OCI-LY3 (cell line): ENCODE data around the gene ATP6V1D.
"Not testable (repeated sequence)": the region's sequence is repeated elsewhere in the genome, so short reads cannot be mapped to it uniquely, and the experiment has no call there.

Source experiments
- H2AFZ ChIP-seq: fragments of 200-600, 300-600 bp; shearing (Covaris generic); 2 replicates; pipeline ENCODE4 v1.6.0; 2014; ENCODE audit warnings: antibody characterized with exemption, low read depth, low read length
- H3K27ac ChIP-seq: fragments of 200-600, 300-600 bp; sonication (generic); 2 replicates; pipeline ENCODE4 v1.5.1; 2014; ENCODE audit warnings: mild to moderate bottlenecking, low read length, moderate library complexity, mixed read lengths
- H3K27me3 ChIP-seq: fragments of 200-600, 300-600 bp; sonication (generic); 2 replicates; pipeline ENCODE4 v1.6.1; 2014; ENCODE audit warnings: low read depth, low read length, mixed read lengths
- H3K36me3 ChIP-seq: fragments of 200-600, 300-600 bp; sonication (generic); replicated peaks from 2 replicates; pipeline ENCODE3; 2014; ENCODE audit warnings: low read depth, low read length, mixed read lengths
- H3K4me1 ChIP-seq: fragments of 300-600, 200-600 bp; sonication (generic); 2 replicates; pipeline ENCODE4 v1.6.1; 2014; ENCODE audit warnings: low read length, mixed read lengths
- H3K4me2 ChIP-seq: fragments of 200-600, 300-600 bp; sonication (generic); 2 replicates; pipeline ENCODE4 v1.6.1; 2014; ENCODE audit warnings: low read length, mixed read lengths
- H3K4me3 ChIP-seq: fragments of 300-600, 200-600 bp; sonication (generic); 2 replicates; pipeline ENCODE4 v1.5.1; 2014; ENCODE audit warnings: antibody characterized with exemption, mild to moderate bottlenecking, low read length, moderate library complexity
- H3K79me2 ChIP-seq: fragments of 300-600, 200-600 bp; shearing (Covaris generic); 2 replicates; pipeline ENCODE4 v1.6.1; 2014; ENCODE audit warnings: mild to moderate bottlenecking, low read length, mixed read lengths
- H3K9ac ChIP-seq: fragments of 300-600, 200-600 bp; shearing (Covaris generic); 2 replicates; pipeline ENCODE4 v1.6.0; 2014; ENCODE audit warnings: mild to moderate bottlenecking, low read length, moderate library complexity
- H3K9me3 ChIP-seq: fragments of 200-600, 300-600 bp; shearing (Covaris generic); 2 replicates; pipeline ENCODE4 v1.6.1; 2014; ENCODE audit warnings: low read length, mixed read lengths; ENCODE audit not compliant: insufficient read depth
- H4K20me1 ChIP-seq: fragments of 200-600, 300-600 bp; sonication (generic); 2 replicates; pipeline ENCODE4 v1.6.1; 2016; ENCODE audit warnings: low read length, mixed read lengths; ENCODE audit not compliant: insufficient read depth
- CTCF ChIP-seq: fragments of 200-600, 300-600 bp; sonication (generic); IDR thresholded peaks from 2 replicates; pipeline ENCODE4 v1.5.1; 2014; ENCODE audit warnings: antibody characterized with exemption, low read length, low read depth
- EZH2phosphoT487 ChIP-seq: fragments of 200-600 bp; shearing (Covaris generic); IDR thresholded peaks from 2 replicates; pipeline ENCODE4 v1.6.1; 2018; ENCODE audit warnings: antibody characterized with exemption, mixed run types, low read depth

ATP6V1D gene

GRCh38 chr14:67357186-67357968, 2.2 kb downstream of the ATP6V1D start:
- Histone ChIP-seq H3K4me1 (peaks cover 20% of the 10 kb centered on the region), H3K27me3 (no peaks in the 10 kb centered on the region), H3K4me3 (no peak overlapping the region), H4K20me1 (peaks cover 7% of the 10 kb centered on the region; the same call in 1 of the 2 replicates), H3K9me3 (no peaks in the 10 kb centered on the region), H2AFZ (no peak overlapping the region), H3K36me3 (no peaks in the 10 kb centered on the region), H3K79me2 (peaks cover 40% of the 10 kb centered on the region), H3K9ac (no peak overlapping the region), H3K27ac (no peak overlapping the region), H3K4me2 (no peak overlapping the region)
- TF ChIP-seq EZH2phosphoT487: no peak
- TF ChIP-seq CTCF: no peak

GRCh38 chr14:67352055-67352454, 7.5 kb downstream of the ATP6V1D start:
- H4K20me1 ChIP-seq: no peaks in the 10 kb centered on the region
- H3K4me3 ChIP-seq: no peak overlapping the region
- no peak overlapping the region for H3K9ac ChIP-seq
- no peak overlapping the region for H3K27ac ChIP-seq
- no peak overlapping the region for H2AFZ ChIP-seq
- no peak overlapping the region for H3K4me2 ChIP-seq
- H3K36me3 ChIP-seq: peaks cover 15% of the 10 kb centered on the region
- no peaks in the 10 kb centered on the region for H3K27me3 ChIP-seq
- TF ChIP-seq CTCF (no peak), EZH2phosphoT487 (no peak)
- H3K4me1 ChIP-seq: peaks cover 8% of the 10 kb centered on the region
- no peaks in the 10 kb centered on the region for H3K79me2 ChIP-seq
- no peaks in the 10 kb centered on the region for H3K9me3 ChIP-seq

DNA sequence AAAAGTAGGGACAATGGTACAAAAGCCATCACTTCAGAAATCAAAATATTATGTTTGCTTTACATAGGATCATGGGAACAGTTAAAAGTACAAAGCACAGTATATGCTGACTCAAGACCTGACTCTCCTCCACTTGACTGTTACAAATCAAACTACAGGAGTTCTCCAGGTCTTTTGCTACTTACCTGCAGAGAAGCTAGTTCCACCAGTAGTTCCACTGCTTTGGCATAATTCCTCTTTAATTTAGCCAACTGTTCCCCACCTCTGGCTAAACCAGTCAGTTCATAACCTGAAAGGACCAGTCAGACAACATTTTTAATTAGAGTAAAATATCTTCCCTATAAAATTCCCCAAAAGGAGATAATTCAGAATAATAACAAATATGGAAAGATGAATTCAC, 14.0 kb downstream of the ATP6V1D start:
- H3K27me3 ChIP-seq: no peaks in the 10 kb centered on the region
- H4K20me1 ChIP-seq: no peaks in the 10 kb centered on the region
- H3K79me2 ChIP-seq: no peaks in the 10 kb centered on the region
- H3K4me2 ChIP-seq: no peak overlapping the region
- H3K4me3 ChIP-seq: no peak overlapping the region
- no peak overlapping the region for H2AFZ ChIP-seq
- no peak overlapping the region for H3K9ac ChIP-seq
- H3K36me3 ChIP-seq: peaks cover 30% of the 10 kb centered on the region
- H3K27ac ChIP-seq: no peak overlapping the region
- no peaks in the 10 kb centered on the region for H3K9me3 ChIP-seq
- no peak for TF ChIP-seq EZH2phosphoT487
- TF ChIP-seq CTCF: no peak
- peaks cover 21% of the 10 kb centered on the region for H3K4me1 ChIP-seq

DNA sequence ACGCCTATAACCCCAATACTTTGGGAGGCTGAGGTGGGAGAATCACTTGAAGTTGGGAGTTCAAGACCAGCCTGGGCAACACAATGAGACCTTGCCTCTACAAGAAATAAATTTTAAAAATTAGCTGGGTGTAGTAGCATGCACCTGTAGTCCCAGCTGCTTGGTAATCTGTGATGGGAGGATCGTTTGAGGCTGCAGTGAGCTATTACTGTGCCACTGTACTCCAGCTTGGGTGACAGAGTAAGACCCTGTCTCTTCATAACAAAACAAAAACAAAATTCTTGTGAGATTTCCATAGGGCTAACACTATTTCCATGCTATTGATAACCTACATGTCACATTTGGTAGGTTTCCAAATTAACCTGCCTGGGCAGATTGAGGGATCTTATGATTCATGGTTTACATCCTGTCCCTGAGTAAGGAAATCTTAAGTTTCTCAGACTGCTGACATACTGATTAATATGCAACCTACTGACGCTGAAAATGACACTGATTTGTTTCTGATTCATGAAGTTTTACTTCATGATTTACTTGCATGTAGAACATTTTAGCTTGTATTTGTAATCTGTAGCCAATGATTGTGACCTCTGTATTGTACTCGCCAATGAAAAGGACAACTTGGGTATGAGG, 15.9 kb downstream of the ATP6V1D start:
- H3K4me2 ChIP-seq: no peak overlapping the region
- H3K36me3 ChIP-seq: peaks cover 37% of the 10 kb centered on the region

GRCh38 chr14:67341231-67341630, 18.4 kb downstream of the ATP6V1D start:
- peaks cover 41% of the 10 kb centered on the region for H3K36me3 ChIP-seq
- not testable (repeated sequence) for H4K20me1 ChIP-seq

More for the DNA sequence above, 15.9 kb downstream of the ATP6V1D start:
- Histone ChIP-seq H3K9ac (no peak overlapping the region), H3K79me2 (no peaks in the 10 kb centered on the region), H2AFZ (no peak overlapping the region), H3K27ac (no peak overlapping the region), H3K4me3 (no peak overlapping the region), H3K9me3 (no peaks in the 10 kb centered on the region), H4K20me1 (no peaks in the 10 kb centered on the region), H3K4me1 (peaks cover 21% of the 10 kb centered on the region), H3K27me3 (no peaks in the 10 kb centered on the region)
- TF ChIP-seq EZH2phosphoT487: no peak
- no peak for TF ChIP-seq CTCF

More at GRCh38 chr14:67341231-67341630, 18.4 kb downstream of the ATP6V1D start:
- not testable (repeated sequence) for H3K4me2 ChIP-seq, H3K27ac ChIP-seq, H3K4me1 ChIP-seq, H3K79me2 ChIP-seq, H3K9me3 ChIP-seq, H3K27me3 ChIP-seq, H3K4me3 ChIP-seq, H2AFZ ChIP-seq, H3K9ac ChIP-seq
